Bone marrow (tissue), 2 donors: Measurements from ENCODE around the gene LIPM.

Experiments used
- DNase-seq, 2 donors: peaks; one replicate each; lab custom pipeline; 2025; lab: John Stamatoyannopoulos, UW

The LIPM gene

GRCh38 chr10:88838766-88839350 lies 36.3 kb downstream of the LIPM start:
- no peak for DNase-seq

GRCh38 chr10:88840104-88840503 lies 37.6 kb downstream of the LIPM start:
- DNase-seq = no peak

- DNase-seq = no peak
These were observed 38.4 kb downstream of the LIPM start for GRCh38 chr10:88840881-88841280.

GRCh38 chr10:88841316-88842111 lies 39.0 kb downstream of the LIPM start:
- DNase-seq = no peak

GRCh38 chr10:88843171-88843570 lies 40.6 kb downstream of the LIPM start:
- DNase-seq = no peak

GRCh38 chr10:88848499-88848898 lies 46.0 kb downstream of the LIPM start:
- peak in 1 of 2 donors; percentile 32 for DNase-seq

GRCh38 chr10:88849234-88849633 lies 46.7 kb downstream of the LIPM start:
- no peak for DNase-seq

GRCh38 chr10:88850712-88851111 lies 48.2 kb downstream of the LIPM start:
- DNase-seq = no peak

GRCh38 chr10:88851706-88852105 lies 49.2 kb downstream of the LIPM start, which contains the start of gene ANKRD22:
Gene ANKRD22 (minus strand): TSS chr10:88851844. CDS start chr10:88851607, 237 bp downstream.
- peak in 1 of 2 donors; percentile 69 for DNase-seq

GRCh38 chr10:88852327-88852726 lies 49.8 kb downstream of the LIPM start:
- DNase-seq = no peak

GRCh38 chr10:88853155-88853881 lies 50.8 kb downstream of the LIPM start:
- DNase-seq = peak in 1 of 2 donors; percentile 67

GRCh38 chr10:88854684-88855083 lies 52.2 kb downstream of the LIPM start:
- no peak for DNase-seq

GRCh38 chr10:88857831-88858230 lies 55.3 kb downstream of the LIPM start:
- no peak for DNase-seq

GRCh38 chr10:88858491-88858890 lies 56.0 kb downstream of the LIPM start:
- DNase-seq = no peak

- DNase-seq = no peak
These were observed 58.5 kb downstream of the LIPM start for GRCh38 chr10:88861036-88861435.

GRCh38 chr10:88865281-88865876 lies 62.8 kb downstream of the LIPM start:
- peak in 1 of 2 donors; percentile 39 for DNase-seq

GRCh38 chr10:88866454-88866853 lies 63.9 kb downstream of the LIPM start:
- no peak for DNase-seq

GRCh38 chr10:88870089-88870488 lies 67.6 kb downstream of the LIPM start:
- no peak for DNase-seq
